PFSK-1 (cell line): ENCODE measurements around the gene OSBPL2.

Experiments used
- FOXP2 ChIP-seq: optimal IDR thresholded peaks from 2 replicates; pipeline ENCODE3; 2011; ENCODE audit warnings: borderline replicate concordance, control low read depth, inconsistent platforms; ENCODE audit not compliant: insufficient read depth; ENCODE audit errors: extremely low read length, extremely low read depth
- POLR2AphosphoS5 ChIP-seq: IDR thresholded peaks from 2 replicates; pipeline ENCODE4 v1.6.1; 2012; ENCODE audit warnings: low read depth, mild to moderate bottlenecking, control low read depth, low read length, moderate library complexity
- REST ChIP-seq, 2 experiments: IDR thresholded peaks; 2 replicates each; pipeline versions ENCODE4 v1.6.1 to v1.8.0; 2011 to 2012; ENCODE audit warnings: low read depth in 2 of 2, low read length in 2 of 2, control low read depth in 1 of 2, inconsistent platforms in 1 of 2, mild to moderate bottlenecking in 1 of 2, moderate library complexity in 1 of 2; ENCODE audit not compliant: insufficient read depth in 1 of 2
- SIN3A ChIP-seq: IDR thresholded peaks from 2 replicates; pipeline ENCODE4 v1.6.1; 2012; ENCODE audit warnings: mild to moderate bottlenecking, low read length, moderate library complexity, borderline replicate concordance; ENCODE audit not compliant: insufficient read depth
- TAF1 ChIP-seq: IDR thresholded peaks from 2 replicates; pipeline ENCODE4 v1.6.1; 2012; ENCODE audit warnings: low read length, control low read depth, borderline replicate concordance; ENCODE audit not compliant: insufficient read depth

The OSBPL2 gene

DNA sequence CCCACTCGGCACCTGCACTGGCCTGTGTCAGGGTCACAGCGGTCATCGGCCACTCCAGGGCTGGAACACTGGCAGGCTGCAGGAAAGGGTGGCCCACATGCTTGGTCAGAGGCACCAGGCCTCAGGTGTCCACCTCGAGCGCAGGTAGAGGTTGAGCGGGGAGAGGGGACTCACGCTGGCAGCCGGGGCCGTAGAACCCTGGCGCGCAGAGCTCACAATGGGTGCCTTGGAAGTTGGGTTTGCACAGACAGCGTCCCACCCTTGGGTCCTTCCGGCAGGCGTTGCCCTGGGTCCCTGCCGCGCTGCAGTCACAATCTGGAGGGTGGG is 99.9 kb downstream of the OSBPL2 start:
- no peak for TF ChIP-seq REST (IDR thresholded peaks at IDR 0.05; ENCODE audit: insufficient read depth in 1 of 2, low read depth in 2 of 2, low read length in 2 of 2)
- TF ChIP-seq SIN3A, result no peak

DNA sequence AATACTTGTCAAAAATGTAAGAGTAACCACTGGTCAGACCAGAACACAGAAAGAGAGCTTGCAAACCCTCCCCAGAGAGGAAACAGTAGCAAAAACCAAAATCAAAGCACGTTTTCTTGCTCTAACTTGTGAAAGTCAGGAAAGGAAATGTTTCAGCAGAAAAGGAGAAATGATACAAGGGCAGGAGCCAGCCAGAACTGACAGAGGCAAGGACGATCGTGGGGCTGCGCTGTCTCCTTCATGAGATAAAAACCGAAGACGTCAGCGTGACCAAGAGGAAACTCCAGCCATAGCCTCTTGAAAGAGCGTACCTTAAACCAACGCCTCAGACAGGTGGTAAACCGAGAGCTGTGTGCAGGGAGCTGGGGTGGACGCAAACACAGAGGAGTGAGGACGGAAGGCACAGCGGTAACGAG is 101.3 kb downstream of the OSBPL2 start:
- TF ChIP-seq FOXP2, result no peak
- no peak for TF ChIP-seq TAF1
- no peak for TF ChIP-seq POLR2AphosphoS5
- TF ChIP-seq REST (IDR thresholded peaks at IDR 0.05; ENCODE audit: insufficient read depth in 1 of 2, low read depth in 2 of 2, low read length in 2 of 2), result no peak
- TF ChIP-seq SIN3A, result no peak

GRCh38 chr20:62342910-62343309 is 104.6 kb downstream of the OSBPL2 start:
- TF ChIP-seq FOXP2 (no peak), TAF1 (no peak), REST (IDR thresholded peaks at IDR 0.05; ENCODE audit: insufficient read depth in 1 of 2, low read depth in 2 of 2, low read length in 2 of 2) (no peak), SIN3A (no peak), POLR2AphosphoS5 (no peak)

DNA sequence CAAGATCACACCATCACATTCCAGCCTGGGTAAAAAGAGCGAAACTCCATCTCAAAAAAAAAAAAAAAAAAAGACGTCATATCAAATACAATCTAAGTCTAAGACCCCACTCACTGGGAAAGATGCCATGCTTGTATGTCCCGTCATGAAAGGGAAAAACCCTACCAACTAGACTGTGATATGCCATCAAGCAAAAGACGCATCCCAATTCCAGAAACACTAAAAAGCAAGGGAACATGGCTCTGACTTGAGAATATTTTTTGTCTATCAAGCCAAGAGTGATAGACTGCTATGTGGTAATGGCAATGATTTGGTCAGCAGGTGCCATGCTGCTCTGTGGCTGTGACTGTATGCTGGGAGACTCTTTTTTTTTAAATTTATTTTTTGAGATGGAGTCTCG is 105.8 kb downstream of the OSBPL2 start:
- TF ChIP-seq POLR2AphosphoS5 (no peak), TAF1 (no peak), SIN3A (no peak), REST (IDR thresholded peaks at IDR 0.05; ENCODE audit: insufficient read depth in 1 of 2, low read depth in 2 of 2, low read length in 2 of 2) (no peak), FOXP2 (no peak)

GRCh38 chr20:62344782-62345181 is 106.5 kb downstream of the OSBPL2 start:
- no peak for TF ChIP-seq FOXP2
- no peak for TF ChIP-seq REST (IDR thresholded peaks at IDR 0.05; ENCODE audit: insufficient read depth in 1 of 2, low read depth in 2 of 2, low read length in 2 of 2)
- TF ChIP-seq TAF1, result no peak
- no peak for TF ChIP-seq POLR2AphosphoS5
- TF ChIP-seq SIN3A, result no peak
